ENCODE data around the gene PKD1. TPM values are rescaled to one million over a fixed set of nuclear protein-coding genes. Genes with fewer than 3 reads are reported as not detected.

The PKD1 gene
- total and polyA plus RNA-seq, 2 of the 13 experiments (the other 11 are each of a cell fraction or from before 2014, with no cell fraction given): 22.1 to 23.0 TPM

GRCh38 chr16:2174396-2175131 is 38.9 kb upstream of the PKD1 start:
- no peak overlapping the region for H3K9ac ChIP-seq (ENCODE audit: insufficient read depth, low read depth, low read length)
- no peak overlapping the region for H3K4me2 ChIP-seq (ENCODE audit: low read depth, low read length)
- no peaks in the 10 kb centered on the region for H4K20me1 ChIP-seq (ENCODE audit: insufficient read depth, low read length)
- intact Hi-C loops (cut with micrococcal nuclease; ENCODE audit: unreplicated experiment): no loop called here
- no peak overlapping the region for H3K27ac ChIP-seq (ENCODE audit: extremely low read length, insufficient read depth, low read length)
- no peaks in the 10 kb centered on the region for H3K79me2 ChIP-seq (ENCODE audit: insufficient read depth, low read length)
- TF ChIP-seq ISX (CRISPR knock-in tag; conservative IDR thresholded peaks at IDR 0.05) (no peak), AGO2 (optimal IDR thresholded peaks at IDR 0.05; ENCODE audit: low read depth, low read length) (peak; percentile 14), CEBPB (IDR thresholded peaks at IDR 0.05; ENCODE audit: borderline replicate concordance, low read depth, low read length) (peak; percentile 58)
- ATAC-seq: no peak
- no peak for FAIRE-seq
- H3K4me1 ChIP-seq (ENCODE audit: insufficient read depth, low read length): no peaks in the 10 kb centered on the region
- ChIA-PET CTCF (ENCODE audit: low intra/inter-chr PET ratio, low total read pairs) (no interaction called here), POLR2A (interaction anchor here (1.0 kb wide), 2 partner anchors 17 to 19 kb away, joined by 3 read pairs; partner anchors contain the start of gene TRAF7)
- H3K27me3 ChIP-seq (ENCODE audit: control insufficient read depth in 1 of 2, insufficient read depth in 2 of 2, low read length in 2 of 2): no peaks in the 10 kb centered on the region
- no peak overlapping the region for H2AFZ ChIP-seq (ENCODE audit: low read length)
- no TSS peak for BruUV-seq (replicated peaks)
- in situ Hi-C loops (cut with HindIII; ENCODE audit: extremely low pct_ligation_motif_present, low pct_unique_long_range_greater_than_20kb): no loop called here
- DNase-seq (ENCODE audit: low spot score): no peak
- no peak overlapping the region for H3K4me3 ChIP-seq (replicated peaks in 1 of 3; ENCODE audit: insufficient read depth in 1 of 3, low read depth in 2 of 3, low read length in 3 of 3)
- 94% methylated on average over 8 of the region's 21 CpGs for WGBS (ENCODE audit: low lambda C conversion rate)
- H3K9me3 ChIP-seq (ENCODE audit: low read length): no peaks in the 10 kb centered on the region
- H3K36me3 ChIP-seq (replicated peaks in 1 of 2; ENCODE audit: control insufficient read depth in 1 of 2, insufficient read depth in 2 of 2, low read length in 2 of 2): peaks cover 10 to 30% of the 10 kb centered on the region in 2 experiments; a peak in 2 of 5 replicates

DNA sequence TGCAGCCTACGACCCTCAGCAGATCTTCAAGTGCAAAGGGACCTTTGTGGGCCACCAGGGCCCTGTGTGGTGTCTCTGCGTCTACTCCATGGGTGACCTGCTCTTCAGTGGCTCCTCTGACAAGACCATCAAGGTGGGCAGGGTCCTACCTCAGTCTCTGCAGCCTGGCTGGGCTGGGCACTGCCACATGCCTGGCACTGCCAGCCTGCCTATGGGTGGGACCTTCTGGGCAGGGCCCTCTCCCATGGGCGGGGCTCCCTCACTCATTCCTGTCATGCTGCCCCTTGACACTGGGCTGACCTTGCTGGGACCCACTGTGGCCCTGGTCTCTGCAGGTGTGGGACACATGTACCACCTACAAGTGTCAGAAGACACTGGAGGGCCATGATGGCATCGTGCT is 38.2 kb upstream of the PKD1 start:
- Histone ChIP-seq H3K4me2 (ENCODE audit: low read depth, low read length) (no peak overlapping the region), H3K4me3 (replicated peaks in 1 of 3; ENCODE audit: insufficient read depth in 1 of 3, low read depth in 2 of 3, low read length in 3 of 3) (no peak overlapping the region), H3K36me3 (replicated peaks in 1 of 2; ENCODE audit: control insufficient read depth in 1 of 2, insufficient read depth in 2 of 2, low read length in 2 of 2) (peaks cover 10 to 32% of the 10 kb centered on the region in 2 experiments; a peak in 2 of 5 replicates), H4K20me1 (ENCODE audit: insufficient read depth, low read length) (no peaks in the 10 kb centered on the region), H3K4me1 (ENCODE audit: insufficient read depth, low read length) (no peaks in the 10 kb centered on the region), H3K9me3 (ENCODE audit: low read length) (no peaks in the 10 kb centered on the region), H3K9ac (ENCODE audit: insufficient read depth, low read depth, low read length) (no peak overlapping the region), H3K79me2 (ENCODE audit: insufficient read depth, low read length) (no peaks in the 10 kb centered on the region), H3K27ac (ENCODE audit: extremely low read length, insufficient read depth, low read length) (no peak overlapping the region), H2AFZ (ENCODE audit: low read length) (no peak overlapping the region), H3K27me3 (ENCODE audit: control insufficient read depth in 1 of 2, insufficient read depth in 2 of 2, low read length in 2 of 2) (no peaks in the 10 kb centered on the region)
- ATAC-seq (no peak), DNase-seq (ENCODE audit: low spot score) (no peak), FAIRE-seq (no peak)
- ChIA-PET POLR2A (interaction anchor here (1.0 kb wide), 1 partner anchor 16 kb away, joined by 3 read pairs; no protein-coding TSS in a partner anchor), CTCF (ENCODE audit: low intra/inter-chr PET ratio, low total read pairs) (no interaction called here)
- in situ Hi-C loops (cut with HindIII; ENCODE audit: extremely low pct_ligation_motif_present, low pct_unique_long_range_greater_than_20kb) (no loop called here), intact Hi-C loops (cut with micrococcal nuclease; ENCODE audit: unreplicated experiment) (no loop called here)
- WGBS (ENCODE audit: low lambda C conversion rate): 100% methylated on average over 3 of the region's 4 CpGs
- no TSS peak for BruUV-seq (replicated peaks)
- TF ChIP-seq HNRNPL (IDR thresholded peaks at IDR 0.05; ENCODE audit: low read depth, low read length) (peak; percentile 80), ZNF530 (CRISPR knock-in tag; IDR thresholded peaks at IDR 0.05; ENCODE audit: low read depth) (no peak)
